Activated gamma-delta T cell treated with anti-CD3 and anti-CD28 coated beads, Interleukin-2, amount 50 U/mL, for 16 hours (primary cell): ENCODE results near the gene ZBED6.
"Not testable (repeated sequence)": the region's sequence is repeated elsewhere in the genome, so short reads cannot be mapped to it uniquely, and the experiment has no call there.

Experiments used
- DNase-seq: peaks from one replicate; pipeline ENCODE4 v3.0.0-alpha.2; 2020; ENCODE audit warnings: low read depth

The ZBED6 gene

DNA sequence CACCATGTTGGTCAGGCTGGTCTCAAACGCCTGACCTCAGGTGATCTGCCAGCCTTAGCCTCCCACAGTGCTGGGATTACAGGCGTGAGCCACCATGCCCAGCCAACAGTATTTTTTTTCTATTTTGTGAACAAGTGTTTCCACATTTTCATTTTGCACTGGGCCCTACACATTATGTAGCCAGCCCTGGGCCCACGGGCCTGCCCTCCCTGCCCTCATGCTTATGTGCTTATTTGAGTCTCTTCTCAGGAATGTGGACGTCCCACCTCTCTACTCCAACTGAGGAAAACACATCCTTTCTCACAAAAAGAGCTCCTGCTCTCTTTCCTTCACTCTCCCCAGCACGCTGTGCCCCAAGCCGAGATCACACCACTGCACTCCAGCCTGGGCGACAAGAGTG is 13.5 kb upstream of the ZBED6 start:
- no peak for DNase-seq

DNA sequence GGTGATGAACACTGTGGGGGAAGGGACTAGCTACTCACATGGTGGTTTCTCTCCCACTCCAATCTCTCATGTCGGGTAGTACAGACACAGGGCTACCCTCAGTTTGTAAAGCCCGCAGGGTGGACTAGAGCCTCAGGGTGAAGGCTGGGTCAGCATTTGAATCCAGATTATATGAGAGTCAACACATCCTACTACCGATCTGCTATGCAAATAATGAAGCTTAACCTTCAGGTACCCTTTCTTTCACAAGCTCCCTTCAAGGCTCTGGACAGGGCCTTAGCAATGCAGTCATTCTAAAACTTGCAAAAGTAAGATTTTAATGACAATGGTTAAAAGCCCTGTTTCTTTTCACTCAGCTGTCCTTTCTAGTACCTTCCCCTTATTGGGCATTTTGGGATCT is 5.5 kb upstream of the ZBED6 start:
- DNase-seq, result no peak

- no peak for DNase-seq
Measured at GRCh38 chr1:203791498-203791897, 3.9 kb upstream of the ZBED6 start.

- DNase-seq, result no peak
Measured at GRCh38 chr1:203792486-203792885, 2.9 kb upstream of the ZBED6 start.

GRCh38 chr1:203793561-203793960 is 1.9 kb upstream of the ZBED6 start:
- not testable (repeated sequence) for DNase-seq

- DNase-seq, result no peak
Measured at GRCh38 chr1:203794764-203795440, 521 bp upstream of the ZBED6 start.

DNA sequence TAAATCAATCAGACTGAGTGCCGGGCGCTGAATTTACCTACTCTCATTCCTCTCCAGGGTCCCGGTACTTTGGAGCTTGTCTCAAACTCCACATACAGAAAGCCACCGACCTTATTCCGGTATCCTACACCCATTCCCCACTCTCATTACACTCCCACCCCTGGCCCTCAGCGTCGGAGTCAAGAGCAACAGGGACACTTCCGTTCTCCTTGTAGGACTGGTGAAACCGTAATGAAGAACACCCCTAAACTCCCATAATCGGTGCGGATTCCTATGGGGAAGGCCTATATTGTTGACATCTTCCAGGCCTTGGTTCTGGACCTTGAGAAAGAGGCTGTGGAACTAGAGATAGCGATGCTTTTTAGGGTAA is 798 bp downstream of the ZBED6 start:
- no peak for DNase-seq

GRCh38 chr1:203797216-203797615 is 1.8 kb downstream of the ZBED6 start:
- no peak for DNase-seq

- DNase-seq, result no peak
Measured at GRCh38 chr1:203797948-203798655, 2.7 kb downstream of the ZBED6 start.

GRCh38 chr1:203799157-203799556 is 3.7 kb downstream of the ZBED6 start:
- no peak for DNase-seq

- no peak for DNase-seq
Measured at GRCh38 chr1:203799971-203800370, 4.5 kb downstream of the ZBED6 start.

GRCh38 chr1:203805689-203806088 is 10.3 kb downstream of the ZBED6 start:
- DNase-seq, result no peak

DNA sequence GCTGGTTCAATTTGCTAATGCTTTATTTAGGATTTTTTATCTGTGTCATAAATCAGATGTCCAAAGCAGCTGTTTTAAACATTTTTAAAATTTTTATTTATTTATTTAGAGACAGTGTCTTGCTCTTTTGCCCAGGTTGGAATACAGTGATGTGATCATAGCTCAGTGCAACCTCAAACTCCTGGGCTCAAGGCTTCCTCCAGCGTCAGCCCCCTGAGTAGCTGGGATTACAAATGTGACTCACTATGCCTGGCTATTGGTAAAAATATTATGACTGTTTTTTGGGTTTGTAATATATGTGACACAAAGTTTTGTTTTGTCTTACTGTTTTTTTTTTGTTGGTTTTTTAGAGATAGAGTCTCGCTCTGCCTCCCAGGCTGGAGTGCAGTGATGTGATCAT is 11.8 kb downstream of the ZBED6 start:
- no peak for DNase-seq

DNA sequence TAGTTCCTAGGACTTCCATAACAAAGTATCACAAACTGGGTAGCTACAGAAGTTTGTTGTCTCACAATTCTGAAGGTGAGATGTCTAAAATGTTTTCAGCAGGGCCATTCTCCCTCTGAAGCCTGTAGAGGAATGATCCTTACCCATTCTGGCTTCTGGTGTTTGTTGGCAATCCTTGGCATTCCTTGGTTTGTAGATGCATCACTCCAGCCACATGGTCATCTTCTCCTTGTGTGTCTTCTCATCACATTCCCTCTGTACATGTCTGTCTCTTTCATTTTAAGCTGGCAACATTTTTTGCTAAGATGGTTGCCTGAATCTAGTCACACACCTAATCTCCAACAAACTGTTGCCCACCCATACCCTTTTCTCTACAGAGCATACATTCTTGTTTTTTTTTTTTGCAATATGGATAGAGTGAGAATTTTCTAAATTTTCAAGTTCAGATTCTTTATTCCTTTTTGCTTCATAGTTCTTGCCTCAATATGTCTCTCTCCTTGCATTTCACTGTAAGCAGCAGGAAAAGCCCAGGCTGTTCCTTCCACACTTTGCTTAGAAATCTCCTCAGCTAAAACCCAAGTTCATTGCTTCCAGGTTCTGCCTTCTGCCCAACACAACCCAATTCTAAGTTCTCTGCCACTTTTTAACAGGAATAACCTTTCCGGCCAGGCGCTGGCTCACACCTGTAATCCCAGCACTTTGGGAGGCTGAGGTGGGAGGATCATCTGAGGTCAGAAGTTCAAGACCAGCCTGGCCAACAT is 18.3 kb downstream of the ZBED6 start:
- no peak for DNase-seq

GRCh38 chr1:203818399-203818798 is 23.0 kb downstream of the ZBED6 start:
- no peak for DNase-seq

DNA sequence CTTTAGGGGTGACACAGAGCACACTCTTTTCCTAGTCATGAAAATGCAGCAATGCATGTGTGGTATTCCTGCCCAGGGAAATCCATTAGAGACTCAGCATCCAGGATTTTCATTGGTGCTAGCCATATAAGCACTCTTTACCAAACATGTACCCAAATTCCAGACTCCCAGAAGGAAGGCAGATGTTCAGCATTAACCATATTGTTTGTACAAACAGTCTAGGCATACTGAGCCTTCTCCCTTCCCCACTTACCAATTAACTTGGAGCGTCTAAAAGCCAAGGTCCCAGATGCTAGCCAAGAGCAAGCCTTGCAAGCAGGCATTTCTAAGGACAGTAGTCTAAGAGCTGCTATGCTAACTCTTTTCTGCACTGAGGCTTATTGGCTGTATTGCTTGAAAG is 27.9 kb downstream of the ZBED6 start:
- no peak for DNase-seq

- DNase-seq, result no peak
Measured at GRCh38 chr1:203826175-203826574, 30.8 kb downstream of the ZBED6 start.

DNA sequence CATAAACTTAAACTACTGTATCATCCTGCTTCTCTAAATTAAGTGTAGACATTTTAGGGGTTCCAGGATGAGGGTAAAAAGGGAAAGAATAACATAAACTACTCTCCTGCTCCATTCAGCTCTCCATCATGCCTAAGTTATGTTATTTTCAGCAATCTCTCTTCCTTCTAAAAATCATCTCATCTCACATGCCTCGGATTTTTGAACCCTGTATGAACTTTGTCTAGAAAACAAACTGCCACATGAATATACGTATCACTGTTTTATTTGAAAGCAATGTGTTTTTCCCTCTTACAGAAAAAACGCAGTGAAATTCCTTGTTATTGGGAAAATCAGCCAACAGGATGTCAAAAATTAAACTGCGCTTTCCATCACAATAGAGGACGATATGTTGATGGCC is 32.6 kb downstream of the ZBED6 start:
- no peak for DNase-seq

DNA sequence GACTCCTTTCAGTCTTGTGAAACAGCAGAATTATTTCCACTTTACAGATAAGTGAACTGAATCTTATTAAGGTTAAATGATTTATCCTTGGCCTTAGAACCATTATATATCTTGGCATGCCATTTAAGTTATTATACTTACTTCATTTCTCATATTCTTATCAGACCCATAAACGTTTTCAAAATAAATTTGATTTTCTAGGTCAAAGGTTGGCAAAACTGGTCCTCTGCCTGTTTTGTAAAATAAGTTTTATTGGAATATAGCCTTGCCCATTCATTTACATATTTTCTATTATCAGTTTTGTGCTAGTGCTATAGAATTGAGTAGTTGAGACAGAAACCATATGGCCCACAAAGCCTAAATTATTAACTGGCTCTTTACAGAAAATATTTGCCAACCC is 33.1 kb downstream of the ZBED6 start:
- DNase-seq, result no peak

DNA sequence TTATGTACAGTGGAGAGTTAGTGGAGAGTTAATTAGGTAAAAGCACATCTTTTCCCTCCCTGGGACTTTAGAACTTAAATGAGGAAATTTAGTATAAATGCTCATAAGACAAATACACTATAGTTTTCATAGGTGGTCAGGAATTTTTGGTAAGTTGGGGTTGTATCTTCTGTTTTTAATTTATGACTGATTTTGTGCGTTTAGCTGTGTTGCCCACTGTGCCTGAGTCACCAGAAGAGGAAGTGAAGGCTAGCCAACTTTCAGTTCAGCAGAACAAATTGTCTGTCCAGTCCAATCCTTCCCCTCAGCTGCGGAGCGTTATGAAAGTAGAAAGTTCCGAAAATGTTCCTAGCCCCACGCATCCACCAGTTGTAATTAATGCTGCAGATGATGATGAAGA is 33.8 kb downstream of the ZBED6 start:
- not testable (repeated sequence) for DNase-seq

- no peak for DNase-seq
Measured at GRCh38 chr1:203835476-203835875, 40.1 kb downstream of the ZBED6 start.

DNA sequence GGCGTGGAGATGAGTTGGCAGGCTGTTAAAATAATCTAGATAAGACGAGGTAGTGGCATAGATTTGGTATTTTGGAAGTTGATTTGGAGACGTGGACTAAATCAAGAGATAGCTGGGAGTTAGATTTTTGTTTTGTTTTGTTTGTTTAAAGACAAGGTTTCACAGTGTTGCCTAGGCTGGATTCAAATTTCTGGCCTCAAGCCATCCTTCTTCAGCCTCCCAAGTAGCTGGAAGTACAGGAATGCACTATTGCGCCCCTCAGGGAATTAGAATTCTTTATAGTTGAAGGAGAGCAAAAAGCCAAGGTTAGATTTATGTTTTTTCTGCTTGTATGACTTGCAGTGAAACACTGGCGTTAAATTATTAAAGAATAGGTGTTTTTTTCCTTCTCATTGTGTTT is 43.7 kb downstream of the ZBED6 start:
- no peak for DNase-seq

DNA sequence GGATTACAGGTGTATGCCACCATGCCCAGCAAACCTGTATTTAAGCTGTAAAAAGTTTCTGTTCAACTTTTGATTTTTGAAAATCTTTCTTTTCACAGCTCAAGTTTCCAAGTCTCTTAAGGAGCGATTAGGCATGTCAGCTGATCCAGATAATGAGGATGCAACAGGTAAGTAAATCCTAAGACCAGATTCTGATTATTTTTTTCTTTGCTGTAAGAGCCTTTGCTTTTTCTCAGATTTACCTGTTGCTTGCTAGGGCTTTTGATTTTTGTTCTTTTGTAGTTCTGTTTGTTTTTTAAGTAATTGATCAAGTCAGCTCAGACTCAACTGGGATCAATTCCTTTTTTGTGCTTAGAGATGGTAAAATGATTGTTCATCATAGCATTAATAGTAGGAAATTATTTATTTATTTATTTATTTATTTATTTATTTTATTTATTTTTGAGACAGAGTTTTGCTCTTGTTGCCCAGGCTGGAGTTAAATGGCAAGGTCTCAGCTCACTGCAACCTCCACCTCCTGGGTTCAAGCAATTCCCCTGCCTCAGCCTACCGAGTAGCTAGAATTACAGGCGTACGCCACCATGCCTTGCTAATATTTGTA is 44.9 kb downstream of the ZBED6 start:
- no peak for DNase-seq
